Transverse colon (tissue), 4 donors: ENCODE data around the gene ZNF865. TPM values are rescaled to one million over a fixed set of nuclear protein-coding genes. Genes with fewer than 3 reads are reported as not detected.
A peak's percentile ranks its signal among the peaks of the same experiment; 100 is the strongest.

Source experiments
- DNase-seq: peaks from one replicate; pipeline ENCODE4 v3.0.0-alpha.2; 2019
- H3K27ac ChIP-seq, 4 donors: fragments of 200-600 bp; sonication (generic); 2 replicates each; pipeline ENCODE4 v1.5.1; 2016 to 2018; ENCODE audit warnings: inconsistent platforms in 4 of 4
- H3K27me3 ChIP-seq: fragments of 200-600 bp; sonication (generic); 2 replicates; pipeline ENCODE4 v1.5.1; 2017; ENCODE audit warnings: inconsistent platforms
- H3K36me3 ChIP-seq, 4 donors: fragments of 200-600 bp; sonication (generic); 2 replicates each; pipeline ENCODE4 v1.5.1; 2017 to 2019; ENCODE audit warnings: inconsistent platforms in 4 of 4
- H3K4me1 ChIP-seq, 4 donors: fragments of 200-600 bp; sonication (generic); 2 replicates each; pipeline ENCODE4 v1.5.1; 2017 to 2020; ENCODE audit warnings: inconsistent platforms in 4 of 4
- H3K4me3 ChIP-seq, 4 donors: fragments of 200-600 bp; sonication (generic); 1 replicate in 1 of 4; 2 replicates in 3 of 4; pipeline versions ENCODE4 v1.5.1 to v1.6.1; 2017 to 2019; ENCODE audit warnings: inconsistent platforms in 4 of 4
- H3K9me3 ChIP-seq, 2 donors: fragments of 200-600 bp; sonication (generic); 2 replicates each; pipeline ENCODE4 v1.5.1; 2017 to 2019; ENCODE audit warnings: inconsistent platforms in 2 of 2
- CTCF ChIP-seq, 5 experiments: fragments of 200-600 bp in 3 of 5; fragments of 450-650 bp in 2 of 5; sonication (generic) in 3 of 5; IDR thresholded peaks; 1 replicate in 2 of 5; 2 replicates in 3 of 5; pipeline ENCODE4 v1.5.1; 2016 to 2017; ENCODE audit warnings: antibody characterized with exemption in 5 of 5, inconsistent platforms in 3 of 5, mild to moderate bottlenecking in 2 of 5, moderate library complexity in 1 of 5
- EP300 ChIP-seq: sonication (generic); formaldehyde crosslinking; IDR thresholded peaks from one replicate; pipeline ENCODE4 v1.6.1; 2017; ENCODE audit warnings: antibody characterized with exemption, low read depth
- POLR2A ChIP-seq: fragments of 450-650 bp; IDR thresholded peaks from one replicate; pipeline ENCODE4 v1.6.1; 2016; ENCODE audit warnings: antibody characterized with exemption, mild to moderate bottlenecking, moderate library complexity
- POLR2AphosphoS5 ChIP-seq, 3 donors: sonication (generic); formaldehyde crosslinking; IDR thresholded peaks; one replicate each; pipeline ENCODE4 v1.6.1; 2016; ENCODE audit warnings: antibody characterized with exemption in 3 of 3
- WGBS, 2 donors: methylation state at CpG; one replicate each; pipeline ENCODE4 v1.1.5; 2018; ENCODE audit warnings: low coverage in 1 of 2; 5-methylcytosine and 5-hydroxymethylcytosine counted together
- in situ Hi-C, 4 donors: fragments of 200-750 bp; cut with MboI; loops; one replicate each; pipeline versions ENCODE4 v1.15.0 to v1.15.1; 2017; ENCODE audit warnings: low sequenced_read_pairs in 3 of 4, low pct_ligation_motif_present in 1 of 4, low pct_unique_long_range_greater_than_20kb in 1 of 4
- intact Hi-C: fragments of 100-400 bp; cut with DNase I; formaldehyde crosslinking; loops from one replicate; pipeline ENCODE4 v1.15.1; 2023; ENCODE audit warnings: low total_unique reads
- total RNA-seq, 4 donors: library from RNA; depleted of rRNA; stranded (reverse); fragments of >200 nt; gene quantifications; one replicate each; pipeline ENCODE4 v1.1.0, GENCODE V29; 2016

The ZNF865 gene
- total RNA-seq, 4 donors from 2014 or later, result 8.3 to 50.1 (median 13.4) TPM

DNA sequence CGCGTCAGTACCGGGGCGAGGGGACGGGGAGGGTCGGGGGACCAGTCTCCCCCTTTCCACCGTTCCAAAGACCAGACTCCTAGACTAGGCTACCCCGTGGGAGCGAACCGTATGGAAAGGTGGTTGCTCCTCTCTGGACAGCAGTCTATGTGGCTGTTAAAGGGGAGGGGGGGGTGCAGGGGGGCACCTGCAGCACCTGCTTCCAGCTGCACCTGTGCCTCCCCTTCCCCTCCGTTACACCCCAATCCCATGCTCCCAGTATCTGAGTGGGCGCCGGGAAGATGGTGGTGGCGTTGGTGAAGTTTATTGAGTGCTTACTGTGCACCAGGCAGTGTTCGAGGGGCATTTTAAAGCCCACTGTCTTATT, 4.8 kb upstream of the ZNF865 start:
- TF ChIP-seq POLR2AphosphoS5 (IDR thresholded peaks at IDR 0.05) (no peak), CTCF (IDR thresholded peaks at IDR 0.05) (no peak), POLR2A (no peak), EP300 (no peak)
- H3K4me3 ChIP-seq, result peak overlapping the region; percentile 80 to 96 (median 86)
- 4% methylated on average over 11 of the region's 15 CpGs; no CpG with 5 or more reads in 1 of the 2 donors for WGBS, 2 donors
- H3K27me3 ChIP-seq, result no peaks in the 10 kb centered on the region
- intact Hi-C loops (loop anchor here (10.0 kb wide), 1 partner anchor 486 kb away; the partner anchor contains the start of gene PPP1R12C), in situ Hi-C loops (loop anchor here in 1 of 4 donors (10.0 kb wide), 1 partner anchor 86 kb away; no protein-coding TSS in a partner anchor)
- H3K9me3 ChIP-seq, result no peaks in the 10 kb centered on the region
- no peaks in the 10 kb centered on the region for H3K36me3 ChIP-seq
- DNase-seq, result no peak
- peak overlapping the region; percentile 96 to 100 (median 98) for H3K27ac ChIP-seq
- peaks cover 13 to 25% (median 20%) of the 10 kb centered on the region in 4 donors for H3K4me1 ChIP-seq

DNA sequence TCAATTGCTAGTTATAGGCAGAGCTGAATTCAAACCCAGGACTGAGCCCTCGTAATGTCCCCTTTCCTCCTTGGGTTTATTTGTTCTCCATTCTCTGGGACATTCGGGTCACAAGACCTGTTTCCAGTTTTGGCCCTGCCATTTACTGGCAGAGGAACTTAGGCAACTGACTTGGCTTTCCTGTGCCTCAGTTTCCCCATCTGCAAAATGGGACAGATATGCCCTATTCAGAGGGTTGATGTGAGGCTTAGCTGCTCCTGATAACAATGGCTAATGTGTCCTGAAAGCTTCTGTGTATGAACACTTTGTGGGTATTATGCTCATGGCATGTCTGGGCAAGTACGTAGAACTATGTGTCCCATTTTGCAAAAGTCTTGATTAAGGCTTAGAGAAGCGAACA, 4.4 kb upstream of the ZNF865 start:
- intact Hi-C loops (loop anchor here (10.0 kb wide), 1 partner anchor 486 kb away; the partner anchor contains the start of gene PPP1R12C), in situ Hi-C loops (loop anchor here in 1 of 4 donors (10.0 kb wide), 1 partner anchor 86 kb away; no protein-coding TSS in a partner anchor)
- H3K9me3 ChIP-seq, result no peaks in the 10 kb centered on the region
- H3K27me3 ChIP-seq, result no peaks in the 10 kb centered on the region
- WGBS, 2 donors, result 43 to 68% methylated on average over 1 to 4 of the region's 4 CpGs
- H3K4me1 ChIP-seq, result peaks cover 13 to 28% (median 20%) of the 10 kb centered on the region in 4 donors
- DNase-seq, result no peak
- no peak for TF ChIP-seq CTCF (IDR thresholded peaks at IDR 0.05)
- no peak for TF ChIP-seq POLR2A
- no peak for TF ChIP-seq POLR2AphosphoS5 (IDR thresholded peaks at IDR 0.05)
- no peak for TF ChIP-seq EP300
- no peaks in the 10 kb centered on the region for H3K36me3 ChIP-seq
- H3K4me3 ChIP-seq, result peak overlapping the region in 3 of 4 donors; percentile 80 to 96 (median 87)
- H3K27ac ChIP-seq, result peak overlapping the region; percentile 96 to 100 (median 98)

DNA sequence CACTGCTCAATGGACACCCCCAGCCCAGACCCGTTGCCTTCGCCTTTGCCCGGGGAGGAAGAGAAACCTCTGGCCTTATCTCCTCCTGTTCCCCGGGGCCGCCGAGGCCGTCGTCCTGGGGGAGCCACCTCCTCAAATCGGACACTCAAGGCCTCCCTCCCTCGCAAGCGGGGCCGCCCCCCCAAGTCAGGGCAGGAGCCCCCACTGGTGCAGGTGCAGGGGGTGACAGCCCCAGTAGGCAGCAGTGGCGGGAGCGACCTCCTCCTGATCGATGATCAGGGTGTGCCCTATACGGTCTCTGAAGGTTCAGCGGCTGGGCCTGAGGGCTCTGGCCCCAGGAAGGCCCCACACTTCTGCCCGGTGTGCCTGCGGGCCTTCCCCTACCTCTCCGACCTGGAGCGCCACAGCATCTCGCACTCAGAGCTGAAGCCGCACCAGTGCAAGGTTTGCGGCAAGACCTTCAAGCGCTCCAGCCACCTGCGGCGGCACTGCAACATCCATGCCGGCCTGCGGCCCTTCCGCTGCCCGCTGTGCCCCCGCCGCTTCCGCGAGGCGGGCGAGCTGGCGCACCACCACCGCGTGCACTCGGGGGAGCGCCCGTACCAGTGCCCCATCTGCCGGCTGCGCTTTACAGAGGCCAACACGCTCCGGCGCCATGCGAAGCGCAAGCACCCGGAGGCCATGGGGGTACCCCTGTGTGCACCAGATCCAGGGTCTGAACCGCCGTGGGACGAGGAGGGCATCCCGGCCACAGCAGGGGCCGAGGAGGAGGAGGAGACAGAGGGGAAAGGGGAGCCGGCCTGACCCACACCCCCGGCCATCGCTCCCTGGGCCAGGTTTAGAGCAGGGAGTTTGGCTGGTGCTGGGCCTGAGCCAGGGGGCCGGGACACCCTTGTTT, 3.1 kb upstream of the ZNF865 start:
- H3K4me3 ChIP-seq, result no peak overlapping the region
- intact Hi-C loops (loop anchor here (10.0 kb wide), 1 partner anchor 488 kb away; the partner anchor contains the start of gene PPP1R12C), in situ Hi-C loops (loop anchor here in 1 of 4 donors (10.0 kb wide), 1 partner anchor 88 kb away; no protein-coding TSS in a partner anchor)
- no peaks in the 10 kb centered on the region for H3K36me3 ChIP-seq
- WGBS, 2 donors, result 95% methylated on average over 55 of the region's 60 CpGs; no CpG with 5 or more reads in 1 of the 2 donors
- no peak for DNase-seq
- TF ChIP-seq POLR2A (no peak), EP300 (no peak), CTCF (IDR thresholded peaks at IDR 0.05) (no peak), POLR2AphosphoS5 (IDR thresholded peaks at IDR 0.05) (no peak)
- no peak overlapping the region for H3K27ac ChIP-seq
- no peaks in the 10 kb centered on the region for H3K9me3 ChIP-seq
- H3K27me3 ChIP-seq, result no peaks in the 10 kb centered on the region
- peaks cover 18 to 38% (median 28%) of the 10 kb centered on the region in 4 donors for H3K4me1 ChIP-seq

GRCh38 chr19:55603115-55603514, 2.3 kb upstream of the ZNF865 start:
- 93% methylated on average over 21 of the region's 21 CpGs; no CpG with 5 or more reads in 1 of the 2 donors for WGBS, 2 donors
- intact Hi-C loops, result loop anchor here (10.0 kb wide), 1 partner anchor 488 kb away; the partner anchor contains the start of gene PPP1R12C
- Histone ChIP-seq H3K9me3 (no peaks in the 10 kb centered on the region), H3K27me3 (no peaks in the 10 kb centered on the region), H3K27ac (no peak overlapping the region), H3K4me3 (no peak overlapping the region), H3K4me1 (peaks cover 18 to 38% (median 28%) of the 10 kb centered on the region in 4 donors), H3K36me3 (no peaks in the 10 kb centered on the region)
- DNase-seq, result no peak
- TF ChIP-seq POLR2AphosphoS5 (IDR thresholded peaks at IDR 0.05), result no peak
- no peak for TF ChIP-seq CTCF (IDR thresholded peaks at IDR 0.05)
- TF ChIP-seq EP300, result no peak
- TF ChIP-seq POLR2A, result no peak
- in situ Hi-C loops, result loop anchor here in 1 of 4 donors (10.0 kb wide), 1 partner anchor 88 kb away; no protein-coding TSS in a partner anchor
